Measurements from ENCODE around the gene DDX17. TPM values are rescaled to one million over a fixed set of nuclear protein-coding genes. Genes with fewer than 3 reads are reported as not detected.

Gene DDX17
- total RNA-seq, 6 donors from 2014 or later, result 428 to 2,078 (median 621) TPM

GRCh38 chr22:38468443-38469305 lies 37.4 kb downstream of the DDX17 start:
- Histone ChIP-seq H3K9me3 (no peaks in the 10 kb centered on the region), H3K4me3 (peak overlapping the region; percentile 55 to 63 (median 58)), H3K36me3 (no peaks in the 10 kb centered on the region), H3K27me3 (peaks cover 0 to 3% (median 0%) of the 10 kb centered on the region in 4 donors), H3K4me1 (peaks cover 15 to 20% (median 17%) of the 10 kb centered on the region in 4 donors), H3K27ac (peak overlapping the region in 2 of 4 donors; percentile 22 to 38)
- WGBS, 2 donors, result 68% methylated on average over 27 of the region's 28 CpGs
- TF ChIP-seq EP300 (IDR thresholded peaks at IDR 0.05), result no peak
- ATAC-seq (ENCODE audit: low FRiP score in 2 of 2) (peak in 1 of 2 donors; percentile 6), DNase-seq (peak in 1 of 2 donors; percentile 68)

- peak in 2 of 6 experiments; percentile 15 for TF ChIP-seq CTCF (IDR thresholded peaks at IDR 0.05)
- TF ChIP-seq POLR2A (IDR thresholded peaks at IDR 0.05), result peak in 1 of 4 donors; percentile 19
- no peak for TF ChIP-seq POLR2AphosphoS5 (IDR thresholded peaks at IDR 0.05)
- H3K9me3 ChIP-seq, result no peaks in the 10 kb centered on the region
- H3K36me3 ChIP-seq, result no peaks in the 10 kb centered on the region
- DNase-seq, result peak; percentile 64 to 94
- H3K27ac ChIP-seq, result peak within 1 kb of the TSS in 2 of 4 donors; percentile 22 to 38
- peak; percentile 68 to 95 for ATAC-seq (ENCODE audit: low FRiP score in 2 of 2)
- peak within 1 kb of the TSS; percentile 55 to 63 (median 58) for H3K4me3 ChIP-seq
- peaks cover 15 to 24% (median 19%) of the 10 kb centered on the region in 4 donors for H3K4me1 ChIP-seq
- 8% methylated on average over 14 of the region's 53 CpGs; no CpG with 5 or more reads in 1 of the 2 donors for WGBS, 2 donors
- peaks cover 0 to 6% (median 3%) of the 10 kb centered on the region in 4 donors for H3K27me3 ChIP-seq
Observed at GRCh38 chr22:38467904-38468442, 38.1 kb downstream of the DDX17 start, which contains the start of gene KDELR3. Gene KDELR3 (plus strand): TSS chr22:38468096. CDS start chr22:38468234, 138 bp downstream.

- ATAC-seq (ENCODE audit: low FRiP score in 2 of 2) (peak in 1 of 2 donors; percentile 38), DNase-seq (peak in 1 of 2 donors; percentile 82)
- 7 to 14% methylated on average over 9 to 20 of the region's 20 CpGs for WGBS, 2 donors
- no peak for TF ChIP-seq POLR2A (IDR thresholded peaks at IDR 0.05)
- TF ChIP-seq CTCF (IDR thresholded peaks at IDR 0.05), result no peak
- TF ChIP-seq EP300 (IDR thresholded peaks at IDR 0.05), result no peak
- TF ChIP-seq POLR2AphosphoS5 (IDR thresholded peaks at IDR 0.05), result no peak
- H3K27ac ChIP-seq, result peak overlapping the region in 1 of 4 donors; percentile 38
- no peaks in the 10 kb centered on the region for H3K36me3 ChIP-seq
- H3K9me3 ChIP-seq, result no peaks in the 10 kb centered on the region
- H3K4me1 ChIP-seq, result peaks cover 15 to 24% (median 19%) of the 10 kb centered on the region in 4 donors
- peak overlapping the region in 3 of 4 donors; percentile 56 to 63 (median 61) for H3K4me3 ChIP-seq
- H3K27me3 ChIP-seq, result peaks cover 0 to 8% (median 3%) of the 10 kb centered on the region in 4 donors
Observed at GRCh38 chr22:38467438-38467903, 38.6 kb downstream of the DDX17 start.

GRCh38 chr22:38465673-38466490 lies 40.2 kb downstream of the DDX17 start:
- Histone ChIP-seq H3K27ac (no peak overlapping the region), H3K4me3 (no peak overlapping the region), H3K36me3 (no peaks in the 10 kb centered on the region), H3K9me3 (no peaks in the 10 kb centered on the region), H3K4me1 (peaks cover 24 to 35% (median 29%) of the 10 kb centered on the region in 4 donors), H3K27me3 (peaks cover 0 to 8% (median 4%) of the 10 kb centered on the region in 4 donors)
- TF ChIP-seq POLR2AphosphoS5 (IDR thresholded peaks at IDR 0.05), result no peak
- no peak for TF ChIP-seq CTCF (IDR thresholded peaks at IDR 0.05)
- TF ChIP-seq POLR2A (IDR thresholded peaks at IDR 0.05), result no peak
- no peak for TF ChIP-seq EP300 (IDR thresholded peaks at IDR 0.05)
- DNase-seq (no peak), ATAC-seq (ENCODE audit: low FRiP score in 2 of 2) (no peak)
- WGBS, 2 donors, result 74 to 77% methylated on average over 15 to 26 of the region's 26 CpGs

Measured in upper lobe of left lung (tissue), 6 donors.